Renal pelvis (tissue), 12 donors: ENCODE data around the gene CACNA1E. TPM values are rescaled to one million over a fixed set of nuclear protein-coding genes. Genes with fewer than 3 reads are reported as not detected.

Source experiments
- DNase-seq: peaks from one replicate; pipeline ENCODE4 v3.0.0-alpha.2; 2013
- long read RNA-seq, 16 experiments: transcript quantifications; one replicate each; lab custom pipeline, GENCODE V29; 2026
- polyA plus RNA-seq, 3 donors: library from polyadenylated mRNA; unstranded; fragments of 120-200 nt; gene quantifications; one replicate each; pipeline ENCODE4 v1.2.1, GENCODE V29; 2013; ENCODE audit not compliant: insufficient read length in 3 of 3

CACNA1E gene
- under 1 TPM; 0.53 to 0.76 (median 0.66) TPM for polyA plus RNA-seq
- long read RNA-seq, donor 1, result 0 reads
- long read RNA-seq, donor 2, result 0 reads
- long read RNA-seq, donor 3, result 0 reads
- long read RNA-seq, donor 4, result 0 reads
- long read RNA-seq, donor 5, result 0 reads
- long read RNA-seq, donor 6, result 0 reads
- long read RNA-seq, donor 7, result 0 reads
- long read RNA-seq, donor 8, result 0 reads
- long read RNA-seq, donor 9, result 0 reads
- long read RNA-seq, donor 10, result 0 reads
- long read RNA-seq, donor 11, result 0 reads
- long read RNA-seq, donor 12, result 0 reads
- long read RNA-seq, donor 13, result 0 reads
- long read RNA-seq, donor 14, result 0 reads
- long read RNA-seq, donor 15, result 0 reads
- long read RNA-seq, donor 16, result 0 reads

DNA sequence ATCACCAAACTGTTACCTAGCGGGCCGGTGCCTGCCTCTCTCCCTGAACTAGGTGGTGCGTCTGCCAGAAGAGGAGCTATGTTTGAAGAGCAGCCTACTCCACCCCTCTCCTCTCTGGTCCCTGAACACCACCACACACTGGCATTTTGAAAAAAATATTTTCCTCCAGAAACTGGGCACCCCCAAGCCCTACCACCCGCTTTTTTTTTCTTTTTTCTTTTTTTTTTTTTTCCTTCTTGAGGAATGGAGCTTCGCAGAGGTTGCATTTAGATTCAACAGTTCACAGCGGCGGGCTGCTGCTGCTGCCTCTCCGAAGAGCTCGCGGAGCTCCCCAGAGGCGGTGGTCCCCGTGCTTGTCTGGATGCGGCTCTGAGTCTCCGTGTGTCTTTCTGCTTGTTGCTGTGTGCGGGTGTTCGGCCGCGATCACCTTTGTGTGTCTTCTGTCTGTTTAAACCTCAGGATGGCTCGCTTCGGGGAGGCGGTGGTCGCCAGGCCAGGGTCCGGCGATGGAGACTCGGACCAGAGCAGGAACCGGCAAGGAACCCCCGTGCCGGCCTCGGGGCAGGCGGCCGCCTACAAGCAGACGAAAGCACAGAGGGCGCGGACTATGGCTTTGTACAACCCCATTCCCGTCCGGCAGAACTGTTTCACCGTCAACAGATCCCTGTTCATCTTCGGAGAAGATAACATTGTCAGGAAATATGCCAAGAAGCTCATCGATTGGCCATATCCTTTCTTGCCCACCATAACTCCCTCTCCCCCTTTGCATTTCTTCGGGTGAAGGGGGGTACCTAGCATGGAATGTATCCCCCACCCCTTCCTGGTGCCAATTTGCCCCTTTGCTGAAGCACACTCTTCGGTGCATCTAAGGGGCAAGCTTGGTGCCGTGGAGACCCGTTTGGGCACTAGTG is at the start of gene CACNA1E:
Gene CACNA1E, plus strand, starts transcription at position 233 of the 911 bp plus-strand sequence. Its CDS starts 228 bp downstream, at position 461.
- no peak for DNase-seq

DNA sequence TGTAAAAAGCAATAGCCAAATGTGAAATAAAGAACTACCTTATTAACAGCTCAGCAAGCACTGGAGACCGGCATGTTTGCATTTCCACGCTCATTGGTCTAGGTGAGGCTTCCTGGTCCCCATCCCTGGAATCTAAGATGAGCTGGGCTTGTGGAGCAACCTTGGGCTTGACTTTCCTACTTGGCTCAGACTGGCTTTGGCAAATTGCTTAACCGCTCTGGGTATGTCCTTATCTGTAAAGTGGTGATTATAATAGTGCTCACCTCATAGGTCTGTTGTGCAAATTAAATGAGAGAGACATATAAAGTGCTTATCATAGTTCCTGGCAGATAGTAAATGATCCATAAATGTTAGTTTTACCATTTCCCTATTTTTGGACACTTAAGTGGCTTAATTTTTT is 49.4 kb upstream of the CACNA1E start:
- DNase-seq, result no peak

DNA sequence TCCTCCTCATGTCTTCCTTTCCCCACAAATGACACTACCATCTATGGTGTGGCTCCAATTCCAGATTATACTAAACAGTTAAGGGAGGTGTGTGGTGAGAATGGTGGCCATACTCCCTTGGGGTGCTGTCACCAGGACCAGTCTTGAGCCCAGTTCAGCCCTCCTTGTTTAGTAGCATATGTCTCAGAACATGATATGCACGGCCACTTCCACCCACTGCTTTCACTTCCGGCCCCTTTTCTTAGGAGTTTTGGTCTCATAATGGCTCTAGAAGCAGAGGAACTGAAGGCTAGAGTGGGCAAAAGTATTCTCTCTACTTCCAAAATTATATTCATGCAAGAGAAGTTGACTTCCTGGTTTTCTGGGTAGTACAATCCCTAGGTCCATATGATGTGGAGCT is 45.3 kb upstream of the CACNA1E start:
- DNase-seq, result no peak

DNA sequence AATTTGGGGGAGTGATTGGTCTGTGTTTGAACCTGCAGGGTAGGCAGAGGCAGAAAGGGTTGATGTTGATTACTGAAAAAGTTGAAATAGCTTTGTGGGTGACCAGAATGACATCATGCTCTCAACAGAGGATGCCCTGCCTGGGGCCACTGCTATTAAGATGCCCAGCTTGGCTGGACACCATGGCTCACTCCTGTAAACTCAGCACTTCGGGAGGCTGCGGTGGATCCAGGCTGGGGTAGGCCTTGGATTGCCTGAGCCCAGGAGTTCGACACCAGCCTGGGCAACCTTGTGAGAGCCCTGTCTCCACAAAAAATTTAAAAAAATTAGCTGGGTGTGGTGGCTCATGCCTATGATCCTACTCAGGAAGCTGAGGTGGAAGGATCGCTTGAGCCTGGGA is 42.8 kb upstream of the CACNA1E start:
- DNase-seq, result no peak

DNA sequence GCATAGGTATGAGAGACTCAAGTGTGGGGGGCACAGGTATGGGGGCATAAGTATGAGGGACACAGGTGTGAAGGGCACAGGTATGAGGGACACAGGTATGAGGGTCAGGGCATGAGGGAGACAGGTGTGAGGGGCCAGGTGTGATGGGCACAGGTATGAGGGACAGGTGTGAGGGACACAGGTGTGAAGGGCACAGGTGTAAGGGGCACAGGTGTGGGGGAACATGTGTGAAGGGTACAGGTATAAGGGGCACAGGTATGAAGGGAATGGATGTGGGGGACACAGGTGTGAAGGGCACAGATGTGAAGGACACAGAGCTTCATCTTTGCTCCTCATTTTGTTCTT is 41.2 kb upstream of the CACNA1E start:
- no peak for DNase-seq

DNA sequence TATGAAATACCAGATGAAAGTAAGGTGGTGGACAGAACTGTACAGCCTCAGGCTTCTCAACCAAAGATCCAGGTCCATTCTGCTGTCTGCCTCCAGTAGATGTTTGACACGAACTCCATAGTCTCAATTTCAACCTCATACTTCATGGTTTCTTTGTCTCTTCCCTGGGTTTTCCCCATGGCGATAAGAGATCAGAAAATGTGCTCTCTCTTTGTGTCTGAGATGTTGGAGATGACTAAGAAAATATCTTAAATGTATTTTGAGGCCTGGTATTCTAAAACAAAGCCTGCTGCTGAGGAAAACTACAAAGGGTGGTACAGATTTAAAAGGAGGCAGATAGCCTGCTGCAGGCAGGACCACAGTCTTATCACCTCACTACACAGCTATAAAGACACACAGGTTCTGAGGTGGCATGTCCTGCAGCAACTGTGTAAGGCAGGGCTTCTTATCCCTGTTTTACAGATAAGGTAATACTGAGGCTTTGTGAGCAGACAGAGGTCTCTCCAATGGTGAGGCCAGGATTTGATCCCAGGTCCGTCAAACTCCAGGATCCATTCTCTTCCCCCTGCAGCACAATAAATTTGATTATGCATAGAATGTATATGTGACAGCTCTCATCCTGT is 40.0 kb upstream of the CACNA1E start:
- no peak for DNase-seq

DNA sequence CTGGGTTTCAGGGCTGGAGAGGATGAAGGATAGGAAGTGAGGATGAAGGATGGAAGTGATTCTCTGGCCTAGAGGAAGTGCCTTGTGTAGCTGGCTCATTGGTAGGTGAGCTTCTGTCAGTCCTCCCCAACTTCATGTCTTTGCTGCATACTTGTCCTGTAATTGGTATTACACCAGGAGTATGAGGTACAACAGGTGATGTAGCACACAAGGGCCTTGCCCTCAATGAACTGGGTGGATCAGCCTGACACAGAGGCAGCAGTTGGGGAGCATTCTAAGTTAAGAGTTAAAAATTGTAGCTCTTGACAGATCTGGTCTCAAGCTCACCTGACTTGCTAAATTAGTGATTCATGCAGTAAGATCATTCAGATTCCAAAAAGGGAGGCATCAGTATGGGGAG is 37.9 kb upstream of the CACNA1E start:
- DNase-seq, result no peak

DNA sequence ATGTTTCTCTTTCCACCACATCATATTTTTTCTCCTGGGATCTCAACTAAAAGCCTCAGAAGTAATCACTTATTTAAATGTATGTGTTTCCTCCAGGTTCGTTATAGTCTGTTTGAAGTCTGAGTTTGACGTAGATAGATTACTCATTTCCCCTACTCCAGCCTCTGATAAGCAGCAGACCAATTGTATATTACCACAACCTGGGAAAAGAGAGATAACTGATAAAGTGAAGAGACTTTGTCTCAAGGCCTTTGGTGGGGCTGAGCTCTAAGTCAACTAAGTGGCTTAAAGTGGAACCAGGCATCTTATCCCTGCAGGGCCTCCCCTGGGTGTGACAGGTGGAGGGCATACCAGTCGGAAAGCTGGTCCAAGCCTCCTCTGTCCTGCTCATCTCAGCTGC is 34.9 kb upstream of the CACNA1E start:
- no peak for DNase-seq

DNA sequence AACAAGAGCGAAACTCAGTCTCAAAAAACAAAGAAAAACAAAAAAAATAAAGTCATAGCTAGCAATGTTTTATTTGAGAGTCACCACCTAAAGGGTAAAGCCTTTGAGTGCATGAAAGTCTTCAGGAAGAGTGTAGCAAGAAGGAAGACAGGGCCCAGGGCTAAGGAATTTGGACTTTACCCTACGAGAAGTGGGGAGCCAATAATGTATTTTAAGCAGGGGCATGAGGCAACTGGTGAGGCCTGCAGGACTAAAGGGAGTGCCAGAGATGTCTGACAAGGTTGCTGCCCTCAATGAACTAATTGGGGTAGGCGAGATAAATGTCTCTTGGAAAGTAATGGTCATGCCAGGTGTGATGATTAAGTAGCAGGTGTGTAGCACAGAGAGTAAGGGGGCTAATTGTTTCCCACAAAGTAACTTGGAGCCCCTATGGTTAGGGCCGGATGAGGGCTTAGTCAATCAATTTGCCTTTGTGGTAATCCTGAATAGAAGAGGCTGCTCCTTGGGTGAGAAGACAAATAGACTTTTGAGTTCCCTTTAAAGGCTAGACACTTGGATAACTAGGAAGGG is 31.6 kb upstream of the CACNA1E start:
- no peak for DNase-seq

DNA sequence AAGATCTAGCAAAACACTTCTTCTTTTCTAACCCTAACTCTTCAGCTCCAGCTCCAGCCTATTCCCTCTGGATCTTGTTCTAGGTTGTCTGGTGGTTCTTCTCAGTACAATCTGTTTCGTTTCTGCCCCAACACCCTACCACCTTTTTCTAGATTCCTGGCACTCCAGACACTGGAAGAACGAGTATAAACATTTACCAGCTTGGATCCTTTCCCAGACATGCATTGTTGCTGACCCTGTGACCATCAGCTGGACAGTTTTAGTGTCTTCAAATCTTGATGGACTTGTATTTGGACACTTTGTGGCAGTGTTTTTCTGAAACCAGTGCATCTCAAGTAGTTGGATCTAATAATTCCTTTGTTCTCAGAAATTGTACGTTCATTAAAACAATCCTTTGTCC is 30.6 kb upstream of the CACNA1E start:
- DNase-seq, result no peak

DNA sequence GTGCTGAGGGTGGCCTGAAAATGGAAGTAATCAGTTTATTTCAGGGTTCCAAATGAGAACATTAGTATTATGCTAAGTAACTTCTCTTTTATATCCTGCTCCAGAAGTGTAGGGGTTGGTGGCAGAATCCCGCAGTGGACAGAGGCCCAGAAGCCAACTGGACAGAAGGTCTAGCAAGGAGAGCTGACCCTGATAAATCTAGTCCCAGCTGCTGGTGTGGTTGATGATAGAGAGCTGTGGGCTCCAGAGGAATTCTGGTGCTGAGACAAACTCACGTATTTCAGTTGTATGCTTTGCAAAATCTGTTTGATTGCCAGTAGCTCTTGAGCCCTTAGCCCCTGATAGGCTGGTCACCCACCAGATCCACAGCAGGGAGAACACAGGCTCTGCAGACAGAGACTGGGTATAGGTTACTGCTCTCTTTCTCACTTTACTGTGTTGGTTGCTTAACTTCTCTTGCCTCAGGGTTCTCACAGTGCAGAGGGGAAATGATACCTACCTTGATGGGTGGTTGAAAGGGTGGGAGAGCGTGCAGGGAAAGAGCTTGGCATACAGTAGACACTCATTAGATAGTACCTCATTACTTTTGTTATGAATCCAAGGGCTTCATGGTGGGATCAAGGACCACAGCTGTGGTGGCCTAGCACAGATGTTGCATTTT is 29.6 kb upstream of the CACNA1E start:
- no peak for DNase-seq

DNA sequence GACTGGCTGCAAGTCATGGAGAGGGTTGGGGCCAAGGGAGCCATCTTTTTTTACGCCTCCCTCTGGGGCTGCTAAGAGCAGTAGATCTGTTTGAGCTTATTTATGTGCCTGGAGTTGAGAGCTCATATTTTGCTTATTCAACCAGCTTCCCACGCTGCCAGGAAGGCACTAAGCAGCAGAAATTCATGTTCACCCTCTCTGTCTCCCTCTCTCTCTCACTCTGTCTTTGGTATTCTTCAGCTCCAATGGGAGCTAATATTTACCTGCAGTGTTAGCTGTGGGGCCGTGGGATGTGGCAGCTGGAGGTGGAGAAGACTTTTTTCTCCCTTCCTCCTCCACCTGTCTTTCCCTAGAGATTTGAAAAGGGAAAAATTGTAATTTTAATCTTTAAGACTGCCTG is 26.8 kb upstream of the CACNA1E start:
- DNase-seq, result no peak

DNA sequence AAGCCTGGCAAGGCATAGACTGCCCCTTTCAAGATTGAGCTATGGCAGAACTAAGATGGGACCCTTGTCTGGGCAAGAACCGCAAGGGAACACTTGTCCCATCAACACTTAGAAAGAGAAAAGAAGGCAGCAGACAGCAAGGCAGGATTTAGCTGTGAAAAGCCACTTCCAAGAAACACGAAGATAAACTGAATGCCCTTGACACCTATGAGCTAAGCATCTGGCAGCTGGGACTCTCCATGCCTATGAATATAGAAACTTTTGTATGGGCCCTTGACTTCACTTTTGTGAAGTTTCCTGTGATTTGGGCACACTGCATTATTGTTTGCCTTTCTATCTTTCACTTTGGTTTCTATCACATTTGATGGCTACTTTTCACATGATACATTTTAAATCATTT is 24.9 kb upstream of the CACNA1E start:
- DNase-seq, result no peak

DNA sequence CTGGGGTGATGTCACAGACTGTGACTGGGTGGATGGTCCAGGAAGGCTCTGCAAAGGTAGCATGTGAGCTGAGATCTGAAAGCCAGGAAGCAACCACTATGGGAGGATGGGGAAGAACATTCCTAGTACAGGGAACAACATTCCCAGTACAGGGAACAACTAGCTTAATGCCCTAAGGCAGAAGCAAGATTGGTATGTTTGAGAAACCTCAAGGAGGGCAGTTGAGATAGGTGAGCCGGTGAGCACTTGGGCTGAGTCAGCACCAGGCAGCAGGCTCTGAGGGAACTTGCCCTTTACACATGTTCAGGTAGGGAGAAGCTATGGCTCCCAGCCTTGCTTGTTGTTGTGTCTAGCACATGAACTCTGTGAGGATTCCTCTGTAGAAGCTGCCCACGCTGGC is 24.2 kb upstream of the CACNA1E start:
- DNase-seq, result no peak

DNA sequence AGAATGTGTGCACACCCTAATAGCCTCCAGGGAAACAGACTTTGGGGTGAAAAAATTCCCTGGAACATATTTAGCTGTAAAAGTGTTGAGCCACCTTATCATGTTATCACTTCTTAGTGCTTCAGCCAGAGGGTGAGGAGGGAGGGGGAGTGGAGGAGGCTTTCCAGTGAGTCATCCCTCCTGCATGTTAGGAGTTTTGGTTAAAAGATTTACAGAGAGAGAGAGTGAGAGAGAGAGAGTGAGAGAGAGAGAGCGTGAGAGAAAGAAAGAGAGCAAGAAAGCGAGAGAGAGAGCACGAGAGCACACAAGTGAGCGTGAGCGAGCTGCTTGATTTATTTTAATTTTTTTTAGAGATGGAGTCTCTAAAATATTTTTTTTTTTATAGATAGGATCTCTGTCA is 13.5 kb upstream of the CACNA1E start:
- no peak for DNase-seq

DNA sequence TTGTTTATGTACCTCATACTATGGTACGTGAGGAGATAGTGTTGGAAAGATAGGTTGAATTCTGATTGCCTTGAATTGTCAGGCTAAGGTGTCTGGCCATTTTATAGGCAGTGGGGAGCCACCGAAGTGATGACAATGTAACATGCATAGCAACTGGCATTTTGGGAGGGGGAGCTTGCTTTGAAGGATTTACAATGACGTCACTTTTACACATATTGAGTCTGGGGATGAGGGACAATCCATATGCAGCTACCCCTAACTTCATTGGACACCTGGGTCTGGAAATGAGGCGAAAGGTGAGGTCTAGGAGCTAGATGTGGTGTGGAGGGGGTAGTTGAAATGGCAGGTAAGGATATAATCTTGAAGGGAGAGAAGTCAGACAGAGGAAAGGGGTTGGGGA is 7.7 kb upstream of the CACNA1E start:
- DNase-seq, result no peak

DNA sequence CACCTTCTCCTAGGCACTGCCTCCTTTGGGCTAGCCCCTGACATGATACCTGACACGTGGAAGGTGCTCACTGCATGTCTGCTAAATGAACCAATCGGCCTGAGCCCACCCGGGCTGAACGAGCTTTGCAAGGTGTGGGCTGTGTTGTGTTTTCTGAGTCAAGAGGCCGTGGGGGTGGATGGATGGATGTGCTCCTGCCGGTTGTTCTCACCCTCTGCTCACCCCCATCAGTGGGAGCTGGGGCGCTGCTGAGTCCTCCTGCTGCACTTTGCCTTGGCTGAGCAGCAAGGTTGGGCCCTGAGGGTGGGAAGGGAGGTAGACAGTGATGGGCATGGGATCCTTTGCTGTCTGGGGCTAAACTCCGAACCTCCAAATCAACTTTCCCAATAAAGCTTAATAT is 6.7 kb upstream of the CACNA1E start:
- no peak for DNase-seq

DNA sequence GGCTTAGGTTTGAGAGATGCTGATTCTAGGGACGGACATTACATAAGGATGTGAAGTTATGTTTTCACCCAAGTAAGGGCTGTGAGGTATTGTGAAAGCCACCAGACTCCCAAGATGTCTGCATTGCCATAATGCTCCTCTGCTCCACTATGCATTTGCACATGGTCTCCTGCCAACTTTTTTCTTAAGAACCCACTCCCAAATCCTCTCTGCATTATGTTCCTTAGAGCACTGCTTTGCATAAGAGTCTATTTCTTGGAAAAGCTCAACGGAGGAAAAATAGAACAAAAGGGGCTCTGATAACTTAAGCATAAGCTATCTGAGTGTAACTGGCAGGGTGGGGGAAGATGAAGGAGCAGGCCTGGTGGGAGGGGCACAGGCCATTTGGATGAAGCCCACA is 5.0 kb upstream of the CACNA1E start:
- DNase-seq, result no peak

DNA sequence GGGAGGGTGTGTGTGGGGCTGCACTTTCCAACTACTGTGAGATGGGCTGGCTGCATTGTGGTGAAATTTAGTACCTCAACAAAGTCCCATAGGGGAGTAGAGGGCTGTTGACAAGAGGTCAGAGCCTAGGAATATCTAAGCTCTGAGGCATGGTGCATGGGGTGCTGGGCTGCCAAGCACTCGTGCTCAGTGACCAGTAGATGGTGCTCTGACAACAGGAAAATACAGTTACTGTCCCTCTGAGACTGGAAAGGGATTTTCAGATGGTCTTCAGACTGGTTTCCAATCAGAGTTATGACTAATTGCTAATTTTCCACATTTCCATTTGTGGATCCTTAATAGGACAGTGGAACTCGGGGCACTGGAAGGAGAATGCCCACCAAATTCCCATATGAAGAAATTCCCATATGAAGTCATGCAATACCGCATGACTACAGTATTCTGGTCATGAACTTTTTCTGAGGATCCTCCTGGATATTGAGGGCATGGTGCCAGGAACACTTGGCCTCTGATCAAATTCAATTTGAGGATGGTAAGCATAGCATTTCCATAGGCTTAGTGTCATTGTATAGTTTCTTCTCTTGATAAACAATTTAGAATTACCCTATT is 4.1 kb upstream of the CACNA1E start:
- DNase-seq, result peak; percentile 62

DNA sequence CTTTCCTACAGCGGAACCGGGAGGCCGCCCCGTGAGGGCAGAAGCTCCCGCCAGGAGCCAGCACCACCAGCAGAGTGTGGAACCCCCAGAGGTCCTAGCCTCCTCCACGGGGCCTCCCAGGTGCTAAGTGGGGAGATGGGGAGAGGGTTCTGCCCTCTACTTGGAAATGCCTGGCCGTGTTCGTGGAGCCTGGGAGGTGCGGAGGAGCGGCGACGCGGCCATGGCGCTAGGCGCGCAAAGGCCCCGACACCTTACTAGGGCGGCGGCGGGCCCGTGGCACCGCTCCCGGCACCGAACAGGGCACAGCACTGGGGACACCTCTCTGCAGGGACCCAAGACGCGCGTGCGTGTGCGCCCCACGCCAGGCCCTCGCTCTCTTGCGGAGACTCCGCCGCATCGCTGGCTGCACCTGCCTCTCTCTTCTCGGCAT is 1.3 kb upstream of the CACNA1E start:
- DNase-seq, result no peak

DNA sequence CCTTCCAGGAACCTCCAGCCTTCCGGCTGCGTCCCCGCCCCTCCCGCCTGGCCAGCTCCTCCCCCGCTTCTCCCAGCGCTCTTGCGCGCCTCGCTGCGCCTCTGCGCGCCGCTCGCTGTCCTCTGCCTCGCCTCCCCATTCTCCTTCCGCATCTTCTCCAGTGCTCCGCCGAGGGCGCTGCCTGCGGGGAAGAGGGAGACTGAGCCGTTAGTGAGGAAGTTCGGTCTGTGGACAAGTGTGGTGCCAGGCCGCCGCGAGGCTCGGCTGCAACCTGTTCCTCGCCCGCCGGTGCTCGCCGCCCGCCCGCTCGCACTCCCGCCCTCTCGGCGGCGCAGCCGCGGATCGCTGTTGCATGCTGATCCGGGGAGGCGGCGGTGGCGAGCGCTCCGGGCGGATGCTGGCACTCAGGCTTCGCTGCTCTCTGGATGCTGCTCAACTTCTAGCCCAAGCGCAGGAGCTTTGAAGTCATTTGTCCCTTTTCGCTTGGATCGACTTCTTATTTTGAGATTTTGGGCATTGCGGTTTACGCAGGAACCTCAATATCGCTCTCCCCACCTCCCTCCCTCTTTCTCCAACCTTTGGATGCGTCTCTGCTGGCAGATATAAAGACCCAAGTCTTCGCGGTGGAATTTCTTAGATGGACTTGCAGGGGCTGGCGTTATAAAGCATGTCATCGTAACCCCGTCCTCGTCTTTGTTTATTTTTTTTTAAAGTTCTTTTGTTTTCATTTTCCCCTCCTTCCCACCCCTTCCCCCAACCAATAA is 614 bp upstream of the CACNA1E start:
- DNase-seq, result peak; percentile 37
